Measurements from ENCODE around the gene PIK3CA.

The PIK3CA gene

DNA sequence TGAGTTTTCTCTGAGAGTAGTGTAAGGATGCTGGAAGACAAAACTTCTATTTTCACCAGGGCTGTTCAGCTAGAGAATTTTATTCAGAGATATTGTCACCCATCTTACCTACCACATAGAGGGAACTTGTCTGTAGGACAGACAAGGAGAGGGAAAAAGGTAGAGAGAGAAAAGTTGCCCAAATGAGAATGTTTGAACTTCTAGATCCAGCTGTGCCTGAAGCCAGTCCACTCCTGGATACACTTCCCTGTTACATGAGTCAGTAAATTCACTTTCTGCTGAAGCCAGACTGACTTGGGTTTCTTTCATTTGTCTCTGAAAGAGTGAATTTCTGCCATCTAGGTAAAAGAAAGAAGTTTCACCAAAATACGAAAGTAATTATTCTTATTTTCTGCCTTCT, 130.0 kb downstream of the PIK3CA start:
- TF ChIP-seq HDGF (IDR thresholded peaks at IDR 0.05; ENCODE audit: borderline replicate concordance) (no peak), PKNOX1 (IDR thresholded peaks at IDR 0.05) (no peak), ELF4 (IDR thresholded peaks at IDR 0.05) (no peak), SUZ12 (IDR thresholded peaks at IDR 0.05) (no peak), BHLHE40 (IDR thresholded peaks at IDR 0.05; ENCODE audit: borderline replicate concordance) (no peak), ZNF384 (IDR thresholded peaks at IDR 0.05) (no peak), FOXM1 (IDR thresholded peaks at IDR 0.05; ENCODE audit: borderline replicate concordance) (no peak), ARNT (IDR thresholded peaks at IDR 0.05) (no peak), LEF1 (IDR thresholded peaks at IDR 0.05; ENCODE audit: borderline replicate concordance) (no peak), NFRKB (IDR thresholded peaks at IDR 0.05) (no peak)
- CTCF ChIA-PET: no interaction called here
- POLR2A ChIA-PET: no interaction called here
- no peak for DNase-seq (ENCODE audit: extremely low spot score)

GRCh38 chr3:179278932-179279693, 131.0 kb downstream of the PIK3CA start:
- ChIA-PET CTCF (interaction anchor here (0.6 to 0.7 kb wide), 2 partner anchors 10 to 18 kb away, joined by 3 read pairs; no protein-coding TSS in a partner anchor), POLR2A (no interaction called here)
- TF ChIP-seq CTBP1 (IDR thresholded peaks at IDR 0.05; ENCODE audit: borderline replicate concordance) (no peak), ZNF384 (IDR thresholded peaks at IDR 0.05) (no peak), SUZ12 (IDR thresholded peaks at IDR 0.05) (no peak), NFRKB (IDR thresholded peaks at IDR 0.05) (no peak), ELF4 (IDR thresholded peaks at IDR 0.05) (no peak), BHLHE40 (IDR thresholded peaks at IDR 0.05; ENCODE audit: borderline replicate concordance) (no peak), L3MBTL2 (conservative IDR thresholded peaks at IDR 0.05) (no peak), ARNT (IDR thresholded peaks at IDR 0.05) (no peak), LEF1 (IDR thresholded peaks at IDR 0.05; ENCODE audit: borderline replicate concordance) (no peak), TARDBP (IDR thresholded peaks at IDR 0.05) (no peak), PKNOX1 (IDR thresholded peaks at IDR 0.05) (no peak), HDGF (IDR thresholded peaks at IDR 0.05; ENCODE audit: borderline replicate concordance) (no peak), FOXK2 (IDR thresholded peaks at IDR 0.05) (no peak), SP1 (IDR thresholded peaks at IDR 0.05) (no peak), FOXA1 (IDR thresholded peaks at IDR 0.05) (no peak), FOXM1 (IDR thresholded peaks at IDR 0.05; ENCODE audit: borderline replicate concordance) (no peak)

GRCh38 chr3:179279837-179280236, 131.7 kb downstream of the PIK3CA start:
- ChIA-PET CTCF (interaction anchor here (0.7 kb wide), 1 partner anchor 9 kb away, joined by 3 read pairs; no protein-coding TSS in a partner anchor), POLR2A (no interaction called here)
- TF ChIP-seq ZNF384 (IDR thresholded peaks at IDR 0.05) (no peak), LEF1 (IDR thresholded peaks at IDR 0.05; ENCODE audit: borderline replicate concordance) (no peak), FOXM1 (IDR thresholded peaks at IDR 0.05; ENCODE audit: borderline replicate concordance) (no peak), SUZ12 (IDR thresholded peaks at IDR 0.05) (no peak), ELF4 (IDR thresholded peaks at IDR 0.05) (no peak), HDGF (IDR thresholded peaks at IDR 0.05; ENCODE audit: borderline replicate concordance) (no peak), FOXA1 (IDR thresholded peaks at IDR 0.05) (no peak)
- no peak for DNase-seq (ENCODE audit: extremely low spot score)

More at GRCh38 chr3:179278932-179279693, 131.0 kb downstream of the PIK3CA start:
- DNase-seq (ENCODE audit: extremely low spot score): no peak

DNA sequence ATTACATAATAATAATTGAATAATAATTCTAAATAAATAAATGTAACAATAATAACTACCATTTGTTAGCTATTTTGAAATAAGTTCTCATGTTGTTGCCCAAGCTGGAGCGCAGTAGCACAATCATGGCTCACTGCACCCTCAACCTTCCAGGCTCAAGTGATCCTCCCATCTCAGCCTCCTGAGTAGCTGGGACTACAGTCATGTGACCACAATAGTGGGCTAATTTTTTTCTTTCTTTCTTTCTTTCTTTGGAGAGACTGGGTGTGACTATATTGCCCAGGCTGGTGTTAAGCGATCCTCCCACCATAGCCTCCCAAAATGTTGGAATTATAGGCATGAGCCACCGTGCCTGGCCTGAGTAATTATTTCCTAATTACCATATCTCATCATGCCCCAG, 133.7 kb downstream of the PIK3CA start:
- DNase-seq (ENCODE audit: extremely low spot score): no peak
- TF ChIP-seq NFRKB (IDR thresholded peaks at IDR 0.05): no peak
- no peak for TF ChIP-seq FOXK2 (IDR thresholded peaks at IDR 0.05)
- TF ChIP-seq SP1 (IDR thresholded peaks at IDR 0.05): no peak
- no peak for TF ChIP-seq ZNF384 (IDR thresholded peaks at IDR 0.05)
- TF ChIP-seq FOXM1 (IDR thresholded peaks at IDR 0.05; ENCODE audit: borderline replicate concordance): no peak
- no peak for TF ChIP-seq HDGF (IDR thresholded peaks at IDR 0.05; ENCODE audit: borderline replicate concordance)
- TF ChIP-seq LEF1 (IDR thresholded peaks at IDR 0.05; ENCODE audit: borderline replicate concordance): no peak
- no peak for TF ChIP-seq SUZ12 (IDR thresholded peaks at IDR 0.05)
- no peak for TF ChIP-seq FOXA1 (IDR thresholded peaks at IDR 0.05)
- TF ChIP-seq PKNOX1 (IDR thresholded peaks at IDR 0.05): no peak
- no peak for TF ChIP-seq ELF4 (IDR thresholded peaks at IDR 0.05)
- no peak for TF ChIP-seq L3MBTL2 (conservative IDR thresholded peaks at IDR 0.05)
- ChIA-PET CTCF (no interaction called here), POLR2A (no interaction called here)

DNA sequence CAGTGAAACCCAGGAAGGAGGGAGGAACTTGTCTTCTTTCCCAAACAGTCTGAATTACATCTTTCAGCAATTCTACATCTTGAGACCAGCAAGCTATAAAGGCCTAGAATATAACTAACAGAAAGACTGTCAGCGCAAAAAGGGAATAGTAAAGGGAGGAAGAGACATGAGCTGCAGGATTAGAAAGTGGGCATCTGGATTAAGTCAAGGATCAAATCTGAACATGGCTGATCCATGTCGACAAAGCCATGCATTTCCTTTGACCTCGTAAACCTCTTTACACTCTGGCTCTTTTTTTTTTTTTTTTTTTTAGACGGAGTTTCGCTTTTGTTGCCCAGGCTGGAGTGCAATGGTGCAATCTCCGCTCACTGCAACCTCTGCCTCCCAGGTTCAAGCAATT, 138.2 kb downstream of the PIK3CA start:
- no peak for TF ChIP-seq SP1 (IDR thresholded peaks at IDR 0.05)
- no peak for TF ChIP-seq ELF4 (IDR thresholded peaks at IDR 0.05)
- no peak for TF ChIP-seq FOXM1 (IDR thresholded peaks at IDR 0.05; ENCODE audit: borderline replicate concordance)
- no peak for TF ChIP-seq TARDBP (IDR thresholded peaks at IDR 0.05)
- TF ChIP-seq HDGF (IDR thresholded peaks at IDR 0.05; ENCODE audit: borderline replicate concordance): no peak
- TF ChIP-seq BHLHE40 (IDR thresholded peaks at IDR 0.05; ENCODE audit: borderline replicate concordance): no peak
- no peak for TF ChIP-seq CTBP1 (IDR thresholded peaks at IDR 0.05; ENCODE audit: borderline replicate concordance)
- TF ChIP-seq FOXA1 (IDR thresholded peaks at IDR 0.05): no peak
- no peak for TF ChIP-seq ARNT (IDR thresholded peaks at IDR 0.05)
- no peak for TF ChIP-seq FOXK2 (IDR thresholded peaks at IDR 0.05)
- TF ChIP-seq PKNOX1 (IDR thresholded peaks at IDR 0.05): no peak
- no peak for TF ChIP-seq NFRKB (IDR thresholded peaks at IDR 0.05)
- no peak for TF ChIP-seq LEF1 (IDR thresholded peaks at IDR 0.05; ENCODE audit: borderline replicate concordance)
- no peak for TF ChIP-seq ZNF384 (IDR thresholded peaks at IDR 0.05)
- no peak for TF ChIP-seq SUZ12 (IDR thresholded peaks at IDR 0.05)
- ChIA-PET POLR2A (no interaction called here), CTCF (no interaction called here)
- no peak for DNase-seq (ENCODE audit: extremely low spot score)

Data from HEK293T (cell line).